Neural crest cell (in vitro differentiated cells): ENCODE results near the gene GINS2. TPM values are rescaled to one million over a fixed set of nuclear protein-coding genes. Genes with fewer than 3 reads are reported as not detected.

Experiments
- DNase-seq: peaks from one replicate; pipeline ENCODE4 v3.0.0; 2021; ENCODE audit warnings: low read depth, mixed read lengths, low spot score
- H3K27ac Mint-ChIP-seq: one replicate; pipeline ENCODE4 v1.8.0; 2021; ENCODE audit warnings: mild to moderate bottlenecking, mixed read lengths; ENCODE audit not compliant: unreplicated experiment
- H3K27me3 Mint-ChIP-seq: 2 replicates; pipeline ENCODE4 v1.8.0; 2021; ENCODE audit warnings: low read depth, mild to moderate bottlenecking, mixed read lengths
- H3K36me3 Mint-ChIP-seq: 2 replicates; pipeline ENCODE4 v1.8.0; 2021; ENCODE audit warnings: low read depth, mild to moderate bottlenecking, mixed read lengths
- H3K4me1 Mint-ChIP-seq: 2 replicates; pipeline ENCODE4 v1.8.0; 2021; ENCODE audit warnings: mixed read lengths
- H3K4me3 Mint-ChIP-seq: one replicate; pipeline ENCODE4 v1.8.0; 2021; ENCODE audit warnings: mild to moderate bottlenecking, mixed read lengths
- H3K9me3 Mint-ChIP-seq: 2 replicates; pipeline ENCODE4 v1.8.0; 2021; ENCODE audit warnings: mixed read lengths
- CTCF ChIP-seq: fragments of 200-600 bp; sonication (generic); conservative IDR thresholded peaks from 2 replicates; pipeline ENCODE4 v1.5.0; 2021; ENCODE audit warnings: antibody characterized with exemption, mild to moderate bottlenecking
- total RNA-seq: library from RNA; stranded (reverse); gene quantifications from 2 replicates; pipeline ENCODE4 v1.2.1, GENCODE V29; 2021

The GINS2 gene
- total RNA-seq, 1 donor from 2014 or later = 82.2 TPM

GRCh38 chr16:85642762-85643358 is 45.9 kb downstream of the GINS2 start:
- H3K4me3 Mint-ChIP-seq = no peak overlapping the region
- no peak overlapping the region for H3K27ac Mint-ChIP-seq
- DNase-seq = no peak
- no peaks in the 10 kb centered on the region for H3K9me3 Mint-ChIP-seq
- peaks cover 5% of the 10 kb centered on the region for H3K4me1 Mint-ChIP-seq
- H3K36me3 Mint-ChIP-seq = no peaks in the 10 kb centered on the region
- TF ChIP-seq CTCF = no peak
- H3K27me3 Mint-ChIP-seq = peaks cover 3% of the 10 kb centered on the region

- DNase-seq = no peak
- no peak overlapping the region for H3K4me3 Mint-ChIP-seq
- no peaks in the 10 kb centered on the region for H3K36me3 Mint-ChIP-seq
- peaks cover 5% of the 10 kb centered on the region for H3K4me1 Mint-ChIP-seq
- TF ChIP-seq CTCF = no peak
- H3K9me3 Mint-ChIP-seq = no peaks in the 10 kb centered on the region
- H3K27me3 Mint-ChIP-seq = peaks cover 3% of the 10 kb centered on the region
- H3K27ac Mint-ChIP-seq = peak overlapping the region; percentile 19
Observed at GRCh38 chr16:85641776-85642176, 47.0 kb downstream of the GINS2 start.

GRCh38 chr16:85641305-85641704 is 47.4 kb downstream of the GINS2 start:
- no peak for TF ChIP-seq CTCF
- H3K27me3 Mint-ChIP-seq = peaks cover 3% of the 10 kb centered on the region
- H3K36me3 Mint-ChIP-seq = no peaks in the 10 kb centered on the region
- H3K4me1 Mint-ChIP-seq = peaks cover 5% of the 10 kb centered on the region
- H3K27ac Mint-ChIP-seq = no peak overlapping the region
- no peak overlapping the region for H3K4me3 Mint-ChIP-seq
- H3K9me3 Mint-ChIP-seq = no peaks in the 10 kb centered on the region
- no peak for DNase-seq

- DNase-seq = no peak
- Mint-ChIP-seq H3K36me3 (no peaks in the 10 kb centered on the region), H3K4me3 (no peak overlapping the region), H3K27me3 (peaks cover 3% of the 10 kb centered on the region), H3K9me3 (no peaks in the 10 kb centered on the region), H3K4me1 (peaks cover 5% of the 10 kb centered on the region), H3K27ac (no peak overlapping the region)
- TF ChIP-seq CTCF = no peak
Observed at GRCh38 chr16:85640585-85640984, 48.2 kb downstream of the GINS2 start.

- Mint-ChIP-seq H3K9me3 (no peaks in the 10 kb centered on the region), H3K4me1 (peaks cover 5% of the 10 kb centered on the region), H3K27me3 (peaks cover 3% of the 10 kb centered on the region), H3K27ac (no peak overlapping the region), H3K36me3 (no peaks in the 10 kb centered on the region), H3K4me3 (no peak overlapping the region)
- DNase-seq = no peak
- no peak for TF ChIP-seq CTCF
Observed at GRCh38 chr16:85640254-85640558, 48.5 kb downstream of the GINS2 start.
